ENCODE measurements around the gene LOXL1. TPM values are rescaled to one million over a fixed set of nuclear protein-coding genes. Genes with fewer than 3 reads are reported as not detected.

The LOXL1 gene
- total and polyA plus RNA-seq, 11 donors: 20.7 to 79.5 (median 30.4) TPM

DNA sequence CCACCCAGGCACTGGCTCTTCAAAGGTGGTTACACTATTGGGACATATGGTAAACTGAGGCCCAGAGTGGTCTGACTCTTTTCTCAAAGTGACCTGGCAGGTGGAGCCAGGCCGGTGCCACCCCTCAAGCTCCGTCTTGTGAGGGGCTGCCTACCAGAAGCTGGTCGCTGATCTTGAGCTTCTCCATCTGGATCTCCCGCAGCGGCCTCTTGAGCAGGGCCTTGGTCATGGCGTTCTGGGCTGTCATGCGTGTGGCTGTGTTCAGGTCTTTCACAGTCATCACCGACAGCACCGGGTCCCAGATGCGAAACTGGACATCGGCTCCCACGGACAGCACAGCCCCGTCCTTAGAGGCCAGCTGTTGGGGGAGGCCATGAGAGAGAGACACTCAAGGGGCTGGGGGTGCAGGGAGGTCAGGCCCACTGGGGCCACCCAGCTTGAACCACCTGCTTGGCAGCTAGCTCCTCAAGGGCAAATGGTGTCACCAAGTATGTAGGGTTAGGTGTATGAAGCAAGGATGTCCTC, 62.2 kb downstream of the LOXL1 start:
- H3K27ac ChIP-seq: peak overlapping the region; percentile 66 to 100 (median 95)
- no peak for DNase-seq
- intact Hi-C loops (cut with DNase I): no loop called here
- WGBS, 4 donors: 94 to 97% (median 95%) methylated on average over 8 to 13 of the region's 13 CpGs
- H3K27me3 ChIP-seq: no peaks in the 10 kb centered on the region
- TF ChIP-seq, protein P1, sequence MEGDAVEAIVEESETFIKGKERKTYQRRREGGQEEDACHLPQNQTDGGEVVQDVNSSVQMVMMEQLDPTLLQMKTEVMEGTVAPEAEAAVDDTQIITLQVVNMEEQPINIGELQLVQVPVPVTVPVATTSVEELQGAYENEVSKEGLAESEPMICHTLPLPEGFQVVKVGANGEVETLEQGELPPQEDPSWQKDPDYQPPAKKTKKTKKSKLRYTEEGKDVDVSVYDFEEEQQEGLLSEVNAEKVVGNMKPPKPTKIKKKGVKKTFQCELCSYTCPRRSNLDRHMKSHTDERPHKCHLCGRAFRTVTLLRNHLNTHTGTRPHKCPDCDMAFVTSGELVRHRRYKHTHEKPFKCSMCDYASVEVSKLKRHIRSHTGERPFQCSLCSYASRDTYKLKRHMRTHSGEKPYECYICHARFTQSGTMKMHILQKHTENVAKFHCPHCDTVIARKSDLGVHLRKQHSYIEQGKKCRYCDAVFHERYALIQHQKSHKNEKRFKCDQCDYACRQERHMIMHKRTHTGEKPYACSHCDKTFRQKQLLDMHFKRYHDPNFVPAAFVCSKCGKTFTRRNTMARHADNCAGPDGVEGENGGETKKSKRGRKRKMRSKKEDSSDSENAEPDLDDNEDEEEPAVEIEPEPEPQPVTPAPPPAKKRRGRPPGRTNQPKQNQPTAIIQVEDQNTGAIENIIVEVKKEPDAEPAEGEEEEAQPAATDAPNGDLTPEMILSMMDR (IDR thresholded peaks at IDR 0.05): no peak
- no peak for TF ChIP-seq POLR2A (IDR thresholded peaks at IDR 0.05)
- no peak for ATAC-seq
- H3K36me3 ChIP-seq: peaks cover 0 to 33% (median 13%) of the 10 kb centered on the region in 9 donors
- H3K4me1 ChIP-seq: peaks cover 32 to 97% (median 92%) of the 10 kb centered on the region in 12 donors
- H3K9me3 ChIP-seq: no peaks in the 10 kb centered on the region
- no peak overlapping the region for H3K4me3 ChIP-seq

DNA sequence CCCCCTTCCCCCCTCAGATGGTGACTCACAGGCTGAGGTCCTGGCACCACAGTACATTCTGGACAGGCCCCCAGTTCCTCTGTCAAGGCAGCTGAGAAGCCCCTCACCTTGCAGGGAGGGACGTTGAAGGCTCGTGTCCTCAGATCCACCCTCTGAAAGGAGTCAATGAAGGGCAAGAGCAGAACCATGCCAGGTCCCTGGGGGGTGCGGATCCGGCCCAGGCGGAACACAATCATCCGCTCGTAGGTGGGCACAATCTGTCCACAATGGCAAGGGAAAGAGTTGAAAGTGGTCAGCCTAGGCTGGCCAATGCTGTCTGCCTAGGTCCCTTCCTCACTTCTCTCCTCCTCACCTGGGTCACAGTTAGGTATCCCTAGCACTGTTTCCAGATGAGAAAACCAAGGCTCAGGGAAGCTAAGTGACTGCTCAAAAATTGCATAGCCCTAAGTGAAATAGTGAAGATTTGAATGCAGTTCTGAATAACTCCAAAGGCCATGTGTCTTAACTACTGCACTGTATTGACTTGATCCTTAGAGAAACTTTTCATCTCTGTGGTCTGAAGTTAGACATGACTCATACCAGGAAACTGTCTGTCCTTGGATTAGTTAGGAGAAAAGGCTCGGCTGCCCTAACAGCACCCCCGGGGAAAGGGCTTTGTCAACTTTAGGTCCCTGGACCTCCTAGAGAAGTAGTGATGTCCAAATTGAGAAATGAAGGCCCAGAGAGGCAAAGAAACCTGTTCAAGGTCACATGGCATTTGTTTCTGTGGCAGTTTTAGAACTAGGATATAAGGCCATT, 62.9 kb downstream of the LOXL1 start:
- no peak for TF ChIP-seq POLR2A (IDR thresholded peaks at IDR 0.05)
- TF ChIP-seq, protein P1 (IDR thresholded peaks at IDR 0.05): no peak
- no peaks in the 10 kb centered on the region for H3K9me3 ChIP-seq
- H3K27ac ChIP-seq: peak overlapping the region; percentile 90 to 100 (median 95)
- ATAC-seq (peak in 1 of 4 donors; percentile 18), DNase-seq (peak in 1 of 5 donors; percentile 46)
- intact Hi-C loops (cut with DNase I): no loop called here
- peaks cover 0 to 33% (median 13%) of the 10 kb centered on the region in 9 donors for H3K36me3 ChIP-seq
- no peaks in the 10 kb centered on the region for H3K27me3 ChIP-seq
- H3K4me1 ChIP-seq: peaks cover 27 to 97% (median 92%) of the 10 kb centered on the region in 12 donors
- WGBS, 4 donors: 70 to 84% (median 76%) methylated on average over 9 of the region's 9 CpGs
- H3K4me3 ChIP-seq: no peak overlapping the region

DNA sequence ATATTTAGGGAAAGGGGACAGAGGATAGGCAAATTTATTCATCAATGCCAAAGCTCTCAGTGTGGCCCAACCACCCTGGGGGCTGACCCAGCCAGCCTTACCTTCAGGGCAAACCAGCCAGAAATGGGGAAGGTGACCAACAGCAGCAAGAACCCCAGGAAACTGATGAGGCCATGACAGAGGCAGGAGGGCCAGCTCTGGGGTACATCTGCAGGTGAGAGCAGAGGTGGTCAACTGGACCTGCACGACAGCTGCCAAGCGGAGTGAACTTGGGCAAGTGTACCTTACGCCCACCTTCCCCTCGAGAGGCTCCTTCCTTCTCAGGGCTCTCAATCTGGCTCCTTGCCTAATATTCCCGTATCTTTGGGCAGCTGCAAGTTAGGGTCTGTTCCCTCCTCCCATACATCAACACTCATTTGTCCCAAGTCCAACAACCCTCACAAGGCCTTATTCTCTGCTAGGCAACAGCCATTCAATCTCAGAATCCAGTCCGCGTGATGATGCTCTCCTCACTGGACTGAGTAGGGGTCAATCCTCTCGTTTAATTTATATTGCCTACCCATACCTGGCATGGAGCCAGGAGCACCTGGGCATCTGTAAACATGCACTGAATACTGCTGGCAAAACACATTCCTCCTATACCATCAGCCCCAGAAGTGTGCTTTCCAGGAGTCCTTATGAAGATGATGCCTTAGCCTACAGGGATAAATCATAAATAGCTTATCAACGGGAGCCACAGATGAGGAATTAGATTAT, 64.2 kb downstream of the LOXL1 start:
- 65 to 70% (median 69%) methylated on average over 9 of the region's 9 CpGs for WGBS, 4 donors
- intact Hi-C loops (cut with DNase I): loop anchor here in 1 of 10 donors (5.0 kb wide), 1 partner anchor 52 kb away; no protein-coding TSS in a partner anchor
- H3K4me3 ChIP-seq: peak overlapping the region in 9 of 12 donors; percentile 60 to 96 (median 90)
- TF ChIP-seq, protein P1 (IDR thresholded peaks at IDR 0.05): no peak
- TF ChIP-seq POLR2A (IDR thresholded peaks at IDR 0.05): no peak
- H3K27me3 ChIP-seq: no peaks in the 10 kb centered on the region
- peaks cover 24 to 87% (median 79%) of the 10 kb centered on the region in 12 donors for H3K4me1 ChIP-seq
- peaks cover 0 to 23% (median 10%) of the 10 kb centered on the region in 9 donors for H3K36me3 ChIP-seq
- ATAC-seq: no peak
- no peak for DNase-seq
- no peaks in the 10 kb centered on the region for H3K9me3 ChIP-seq
- H3K27ac ChIP-seq: peak overlapping the region; percentile 90 to 100 (median 95)

Measured in heart left ventricle (tissue), 16 donors.